Spinal cord (tissue), 10 donors: ENCODE measurements around the gene IGF1. TPM values are rescaled to one million over a fixed set of nuclear protein-coding genes. Genes with fewer than 3 reads are reported as not detected.

Experiments used
- DNase-seq, 6 donors: peaks; one replicate each; pipeline versions ENCODE4 v3.0.0 to v3.0.0-alpha.2; 2013 to 2015; ENCODE audit warnings: low spot score in 6 of 6, low read depth in 4 of 6
- H3K27ac ChIP-seq: one replicate; pipeline ENCODE4 v1.5.1; 2013; ENCODE audit warnings: low read depth, low read length, control low read depth
- H3K27me3 ChIP-seq: one replicate; pipeline ENCODE4 v1.6.1; 2013; ENCODE audit warnings: low read length; ENCODE audit not compliant: control insufficient read depth, insufficient read depth
- H3K36me3 ChIP-seq: one replicate; pipeline ENCODE4 v1.6.1; 2013; ENCODE audit warnings: low read length; ENCODE audit not compliant: control insufficient read depth, insufficient read depth
- H3K4me1 ChIP-seq: one replicate; pipeline ENCODE4 v1.6.1; 2013; ENCODE audit warnings: low read length; ENCODE audit not compliant: control insufficient read depth, insufficient read depth
- H3K4me3 ChIP-seq: one replicate; pipeline ENCODE4 v1.5.1; 2013; ENCODE audit warnings: low read depth, low read length, control low read depth
- H3K9me3 ChIP-seq: one replicate; pipeline ENCODE4 v1.6.1; 2013; ENCODE audit warnings: low read length; ENCODE audit not compliant: control insufficient read depth, insufficient read depth
- WGBS: methylation state at CpG from one replicate; pipeline ENCODE4 v1.1.5; 2013; ENCODE audit warnings: missing lambda C conversion rate; ENCODE audit not compliant: insufficient coverage; 5-methylcytosine and 5-hydroxymethylcytosine counted together
- polyA plus RNA-seq, 2 donors: library from polyadenylated mRNA; unstranded; fragments of 120-200 nt; gene quantifications; one replicate each; pipeline ENCODE4 v1.2.1, GENCODE V29; 2013; ENCODE audit not compliant: insufficient read length in 2 of 2
- total RNA-seq, 2 donors: library from RNA; depleted of rRNA in 1 of 2; stranded (reverse); fragments of 120-200 nt in 1 of 2; fragments of >200 nt in 1 of 2; gene quantifications; one replicate each; pipeline versions ENCODE4 v1.2.3 to v1.2.4, GENCODE V29; 2013 to 2014
- donor health status: healthy.

The IGF1 gene
- total and polyA plus RNA-seq, 4 donors, result 4.6 to 22.9 (median 13.0) TPM

DNA sequence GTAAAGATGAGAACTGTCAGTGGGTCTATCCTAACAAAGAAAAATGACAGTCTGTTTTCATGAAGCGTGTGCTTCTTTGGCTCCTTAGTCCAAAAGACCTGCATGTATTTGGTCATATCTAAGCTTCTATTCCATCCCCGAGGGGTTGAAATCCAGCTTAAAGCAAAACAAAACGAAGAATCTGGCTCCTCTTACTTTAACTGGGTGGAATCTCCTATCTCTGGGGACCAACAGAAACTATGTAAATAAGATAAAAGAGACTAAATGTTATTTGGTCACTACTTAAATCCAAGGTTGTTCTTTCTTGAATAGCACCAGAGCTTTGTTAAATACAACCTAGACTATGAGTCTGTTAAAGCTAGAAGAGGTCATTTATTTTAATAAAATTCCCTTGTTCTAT is 9.4 kb downstream of the IGF1 start:
- 100% methylated on average over 1 of the region's 3 CpGs for WGBS
- DNase-seq, result no peak
- no peaks in the 10 kb centered on the region for H3K9me3 ChIP-seq
- H3K4me3 ChIP-seq, result no peak overlapping the region
- no peaks in the 10 kb centered on the region for H3K27me3 ChIP-seq
- no peaks in the 10 kb centered on the region for H3K36me3 ChIP-seq
- H3K27ac ChIP-seq, result no peak overlapping the region
- H3K4me1 ChIP-seq, result peaks cover 3% of the 10 kb centered on the region

DNA sequence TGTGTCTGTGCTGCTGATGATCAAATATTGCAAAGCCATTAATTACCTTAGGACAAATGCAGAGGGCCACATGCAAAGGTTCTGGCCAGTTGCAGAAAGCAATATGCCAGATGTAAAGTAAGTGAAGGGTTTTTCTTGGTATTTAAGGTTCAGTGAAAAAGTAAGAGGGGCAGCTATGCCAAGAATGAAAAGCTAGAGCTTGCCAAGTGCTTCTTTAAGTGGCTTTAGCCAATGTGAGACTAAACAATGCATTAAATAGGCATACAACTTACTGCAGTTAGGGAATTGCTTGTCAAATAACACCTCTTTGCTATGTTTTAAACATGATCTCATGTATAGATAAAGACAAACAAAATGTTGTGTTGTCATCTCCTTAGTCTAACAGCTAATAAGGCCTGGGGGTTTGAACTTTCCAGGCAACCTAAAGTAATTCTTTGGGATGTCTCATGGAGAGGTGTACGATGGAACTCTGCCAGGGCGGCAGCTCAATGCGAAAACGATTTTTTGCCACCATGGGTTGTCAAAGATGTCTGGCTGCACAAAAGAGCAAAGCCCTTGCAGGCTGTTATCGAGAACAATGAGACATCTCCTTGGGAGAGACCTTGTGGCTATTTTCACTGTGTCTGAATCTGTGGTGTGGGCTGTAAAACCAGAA is 12.0 kb downstream of the IGF1 start:
- peaks cover 3% of the 10 kb centered on the region for H3K4me1 ChIP-seq
- no peak overlapping the region for H3K27ac ChIP-seq
- WGBS, result 60% methylated on average over 5 of the region's 5 CpGs
- H3K9me3 ChIP-seq, result no peaks in the 10 kb centered on the region
- no peaks in the 10 kb centered on the region for H3K36me3 ChIP-seq
- H3K27me3 ChIP-seq, result no peaks in the 10 kb centered on the region
- no peak for DNase-seq
- no peak overlapping the region for H3K4me3 ChIP-seq

DNA sequence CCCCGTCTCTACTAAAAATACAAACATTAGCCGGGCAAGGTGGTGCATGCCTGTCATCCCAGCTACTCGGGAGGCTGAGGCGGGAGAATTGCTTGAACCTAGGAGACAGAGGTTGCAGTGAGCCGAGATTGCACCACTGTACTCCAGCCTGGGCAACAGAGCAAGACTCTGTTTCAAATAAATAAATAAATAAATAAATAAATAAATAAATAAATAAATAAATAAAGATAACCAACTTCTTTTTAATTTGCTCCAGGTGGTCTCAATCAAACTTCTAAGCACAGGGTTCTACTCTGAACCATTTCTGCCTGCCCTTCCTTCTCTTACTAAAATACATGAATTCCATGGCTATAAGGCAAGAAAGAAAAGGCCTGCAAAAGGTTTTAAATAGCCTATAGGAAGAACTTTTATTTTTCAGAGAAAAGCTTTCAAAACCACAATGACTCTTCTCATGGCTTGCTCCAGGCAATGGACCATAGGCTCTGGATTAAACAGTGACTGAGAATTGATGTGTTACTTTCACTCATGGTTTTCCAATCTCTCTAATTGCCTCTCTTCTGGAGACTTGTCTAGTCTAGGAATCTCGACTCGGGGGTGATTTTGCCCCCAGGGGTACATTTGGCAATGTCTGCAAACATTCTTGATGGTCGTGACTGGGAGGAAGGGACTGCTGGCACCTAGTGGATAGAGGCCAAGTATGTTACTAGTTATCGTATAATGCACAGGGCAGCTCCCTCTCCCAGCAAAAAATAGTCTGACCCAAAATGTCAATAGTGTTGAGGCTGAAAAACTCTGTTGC is 14.4 kb downstream of the IGF1 start:
- H3K27me3 ChIP-seq, result no peaks in the 10 kb centered on the region
- DNase-seq, result no peak
- no peaks in the 10 kb centered on the region for H3K9me3 ChIP-seq
- H3K4me1 ChIP-seq, result peaks cover 3% of the 10 kb centered on the region
- H3K36me3 ChIP-seq, result no peaks in the 10 kb centered on the region
- 100% methylated on average over 3 of the region's 9 CpGs for WGBS
- no peak overlapping the region for H3K4me3 ChIP-seq
- no peak overlapping the region for H3K27ac ChIP-seq

DNA sequence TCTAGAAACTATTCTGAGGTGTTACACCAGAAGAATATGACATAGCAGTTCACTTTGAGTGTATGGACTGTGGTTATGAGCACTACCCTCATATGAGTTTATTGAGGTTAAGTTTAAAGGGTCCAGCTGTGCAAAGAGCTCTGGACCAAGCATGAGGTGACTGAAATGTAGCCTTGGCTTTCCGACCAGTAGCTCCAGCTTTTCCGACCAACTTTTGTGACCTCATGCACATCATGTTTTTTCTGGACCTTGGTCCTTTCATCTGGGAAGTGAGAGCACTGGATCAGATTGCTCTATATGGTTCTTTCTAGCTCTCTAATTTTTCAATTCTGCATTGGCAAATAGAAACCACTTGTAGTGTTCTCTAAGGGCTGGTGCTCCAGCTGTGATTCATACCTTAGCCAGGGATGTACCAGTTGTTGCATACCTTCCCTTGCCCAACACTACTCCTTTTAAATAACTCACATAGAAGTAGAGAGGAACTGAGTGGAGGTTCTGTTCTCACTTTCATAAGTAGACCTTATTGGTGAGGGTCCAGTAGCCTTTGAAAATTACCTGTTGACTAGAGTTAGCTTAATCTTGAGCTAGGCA is 16.6 kb downstream of the IGF1 start:
- H3K4me1 ChIP-seq, result peaks cover 3% of the 10 kb centered on the region
- no peaks in the 10 kb centered on the region for H3K9me3 ChIP-seq
- H3K4me3 ChIP-seq, result no peak overlapping the region
- no peaks in the 10 kb centered on the region for H3K27me3 ChIP-seq
- no peak for DNase-seq
- 89% methylated on average over 2 of the region's 2 CpGs for WGBS
- peak overlapping the region; percentile 16 for H3K27ac ChIP-seq
- no peaks in the 10 kb centered on the region for H3K36me3 ChIP-seq

DNA sequence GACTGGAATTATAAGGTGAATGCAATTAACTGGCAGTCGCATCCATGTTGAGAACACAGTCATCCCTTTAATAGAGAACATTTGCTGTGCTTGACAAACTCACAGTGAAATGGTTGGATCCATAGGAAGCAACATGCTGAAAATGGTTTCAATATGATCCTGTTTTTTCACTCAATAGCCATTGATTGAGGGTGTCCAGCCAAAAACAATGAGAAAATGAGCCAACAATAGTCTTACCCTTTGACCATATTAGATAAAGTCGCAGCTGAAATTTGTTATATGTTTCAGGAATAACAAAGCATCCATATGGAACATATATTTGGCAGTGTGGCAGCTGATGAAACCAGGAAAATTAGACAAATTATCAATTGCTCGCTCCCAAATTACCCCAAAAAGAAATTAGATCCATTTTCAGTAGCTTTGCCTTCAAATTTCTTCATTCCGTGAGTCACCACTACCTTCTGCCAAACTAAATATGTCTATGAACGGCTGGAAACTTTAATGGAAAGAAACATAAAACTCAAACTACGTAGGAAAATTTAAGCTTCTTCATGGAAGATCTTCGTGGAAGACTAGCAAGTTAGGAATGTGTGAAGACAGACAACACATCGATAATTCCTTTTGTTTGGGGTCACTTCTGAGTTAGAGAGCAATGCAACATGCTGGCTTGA is 17.4 kb downstream of the IGF1 start:
- Histone ChIP-seq H3K27me3 (no peaks in the 10 kb centered on the region), H3K36me3 (no peaks in the 10 kb centered on the region), H3K4me3 (no peak overlapping the region), H3K9me3 (no peaks in the 10 kb centered on the region), H3K27ac (peak overlapping the region; percentile 16), H3K4me1 (no peaks in the 10 kb centered on the region)
- WGBS, result 82% methylated on average over 3 of the region's 8 CpGs
- no peak for DNase-seq

DNA sequence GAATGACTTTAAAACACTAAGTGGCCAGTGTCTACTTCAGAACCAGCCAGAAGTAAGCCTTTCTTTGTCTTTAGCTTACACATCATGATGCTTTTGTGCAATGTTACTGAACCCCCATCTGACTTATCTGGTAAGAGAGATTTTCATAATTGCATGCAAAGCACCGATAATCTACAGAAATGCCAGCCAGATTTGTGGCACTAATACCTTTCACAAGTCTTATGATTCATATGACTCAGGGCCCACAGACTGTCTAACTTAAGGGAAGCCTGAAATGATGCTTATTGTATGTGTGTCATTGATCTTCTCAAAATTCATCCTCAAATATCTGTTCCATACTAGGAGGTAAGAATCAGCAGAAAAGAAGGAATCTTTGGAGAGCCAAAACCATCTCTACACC is 18.0 kb downstream of the IGF1 start:
- no peak overlapping the region for H3K27ac ChIP-seq
- no CpG with 5 or more reads among the region's 1 CpG for WGBS
- DNase-seq, result no peak

DNA sequence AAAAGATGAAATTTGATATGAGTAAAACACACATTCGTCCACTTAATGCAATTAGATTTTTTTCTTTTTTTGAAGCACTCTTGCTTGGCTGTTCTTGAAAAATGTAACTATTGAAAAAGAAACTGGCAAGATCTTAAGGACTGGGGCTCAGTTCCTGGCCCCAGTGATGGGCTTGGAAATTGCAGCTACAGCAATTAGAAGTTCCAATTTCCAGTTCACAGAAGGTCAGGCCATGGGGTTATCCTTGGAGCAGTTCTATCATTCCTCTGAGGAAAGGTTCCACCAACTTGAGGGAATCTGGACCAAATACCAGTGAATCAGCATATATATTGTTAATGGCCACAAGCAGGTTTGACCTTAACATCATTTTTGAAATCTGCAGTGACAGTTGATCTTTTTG is 18.9 kb downstream of the IGF1 start:
- Histone ChIP-seq H3K27me3 (no peaks in the 10 kb centered on the region), H3K4me1 (no peaks in the 10 kb centered on the region), H3K27ac (no peak overlapping the region), H3K36me3 (no peaks in the 10 kb centered on the region), H3K4me3 (no peak overlapping the region), H3K9me3 (no peaks in the 10 kb centered on the region)
- no CpG with 5 or more reads among the region's 1 CpG for WGBS
- no peak for DNase-seq

More for the DNA sequence above, 18.0 kb downstream of the IGF1 start:
- Histone ChIP-seq H3K27me3 (no peaks in the 10 kb centered on the region), H3K9me3 (no peaks in the 10 kb centered on the region), H3K4me1 (no peaks in the 10 kb centered on the region), H3K4me3 (no peak overlapping the region), H3K36me3 (no peaks in the 10 kb centered on the region)

DNA sequence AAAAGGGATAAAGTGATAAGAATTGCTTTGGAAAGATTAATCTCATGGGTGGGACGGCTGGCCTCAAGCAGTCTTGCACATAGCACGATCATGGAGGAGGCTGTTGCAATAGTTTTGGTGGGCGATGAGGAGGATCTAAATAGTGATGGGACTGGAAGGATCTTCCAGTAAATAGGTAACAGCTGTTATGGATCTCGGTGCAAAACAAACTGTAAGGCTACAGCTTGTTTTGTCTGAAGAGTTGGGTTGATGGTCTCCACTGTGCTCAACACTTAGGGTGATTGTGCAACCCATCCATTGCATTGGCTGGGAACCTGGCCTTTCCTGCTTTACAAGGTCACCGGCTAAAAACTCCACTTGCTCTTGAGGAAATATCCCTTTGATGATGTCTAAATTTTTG is 21.0 kb downstream of the IGF1 start:
- WGBS, result 95% methylated on average over 4 of the region's 5 CpGs
- Histone ChIP-seq H3K27me3 (no peaks in the 10 kb centered on the region), H3K9me3 (no peaks in the 10 kb centered on the region), H3K27ac (no peak overlapping the region), H3K4me3 (no peak overlapping the region), H3K36me3 (no peaks in the 10 kb centered on the region), H3K4me1 (no peaks in the 10 kb centered on the region)
- no peak for DNase-seq

DNA sequence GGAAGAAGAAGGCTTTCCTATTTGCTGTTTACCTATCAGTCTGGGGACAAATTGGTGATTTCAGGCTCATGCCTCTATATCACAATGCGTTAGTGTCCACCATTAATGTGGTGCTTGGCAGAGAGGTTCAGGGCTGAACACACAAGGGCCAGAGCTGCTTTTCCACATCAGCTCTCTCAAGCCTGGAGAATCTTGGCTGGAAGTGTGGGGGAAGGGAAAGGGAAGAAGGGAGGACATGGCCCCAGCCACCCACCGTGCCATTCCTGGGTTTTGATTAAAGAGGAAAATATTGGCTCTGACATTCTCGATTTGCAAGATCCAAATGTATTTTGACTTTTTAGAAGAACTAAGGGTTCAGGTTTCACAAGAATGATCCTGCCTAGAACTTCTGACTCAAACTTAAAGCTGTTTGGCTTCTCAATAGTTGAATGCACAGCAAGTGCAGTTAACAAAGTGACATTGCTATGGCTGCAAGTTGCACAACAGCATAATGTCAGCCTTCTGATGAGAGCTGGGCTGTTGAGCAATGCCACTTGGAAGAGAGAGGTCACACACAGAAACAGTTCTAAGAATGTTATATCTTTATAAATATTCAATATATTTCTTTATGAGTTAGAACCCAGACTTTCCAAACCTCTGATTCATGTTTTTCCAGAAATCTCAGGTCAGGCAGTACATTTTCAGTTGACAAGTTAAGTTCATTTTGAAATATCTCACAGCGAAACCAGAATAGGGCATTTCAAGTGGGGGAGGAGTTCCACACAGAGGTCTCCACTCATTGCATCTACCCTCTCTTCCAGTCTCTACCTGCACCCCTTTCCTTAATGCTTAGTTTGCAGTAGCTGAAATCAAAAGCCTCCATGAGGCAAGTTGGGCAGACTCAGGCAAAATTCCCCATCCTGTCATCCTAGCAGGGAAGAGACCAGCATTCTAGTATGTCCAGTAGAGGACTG is 25.3 kb downstream of the IGF1 start:
- Histone ChIP-seq H3K9me3 (no peaks in the 10 kb centered on the region), H3K4me3 (no peak overlapping the region), H3K27me3 (no peaks in the 10 kb centered on the region), H3K27ac (no peak overlapping the region), H3K36me3 (no peaks in the 10 kb centered on the region), H3K4me1 (no peaks in the 10 kb centered on the region)
- 97% methylated on average over 3 of the region's 4 CpGs for WGBS
- no peak for DNase-seq
